Measurements from ENCODE around the gene TOPORS.
"Not testable (repeated sequence)": the region's sequence is repeated elsewhere in the genome, so short reads cannot be mapped to it uniquely, and the experiment has no call there.

Gene TOPORS

DNA sequence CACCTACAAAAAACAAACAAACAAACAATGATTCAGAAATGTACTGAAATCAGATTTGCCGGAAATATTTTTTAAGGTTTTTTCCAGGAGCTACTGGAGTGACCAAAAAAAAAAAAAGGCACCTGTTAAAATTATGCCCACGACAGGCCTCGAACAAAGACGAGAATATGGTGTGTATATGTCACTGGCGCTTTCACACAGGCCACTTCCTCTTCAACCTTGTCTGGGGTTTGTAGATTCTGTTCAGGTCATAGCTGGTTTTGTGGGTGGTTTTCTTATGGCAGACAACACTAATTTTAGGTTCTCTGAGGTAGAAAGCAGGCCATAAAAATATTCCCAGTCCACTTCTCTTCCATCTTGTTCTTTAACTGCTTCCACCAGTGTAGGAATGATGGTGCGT lies 13.6 kb upstream of the TOPORS start:
- DNase-seq, result no peak

DNA sequence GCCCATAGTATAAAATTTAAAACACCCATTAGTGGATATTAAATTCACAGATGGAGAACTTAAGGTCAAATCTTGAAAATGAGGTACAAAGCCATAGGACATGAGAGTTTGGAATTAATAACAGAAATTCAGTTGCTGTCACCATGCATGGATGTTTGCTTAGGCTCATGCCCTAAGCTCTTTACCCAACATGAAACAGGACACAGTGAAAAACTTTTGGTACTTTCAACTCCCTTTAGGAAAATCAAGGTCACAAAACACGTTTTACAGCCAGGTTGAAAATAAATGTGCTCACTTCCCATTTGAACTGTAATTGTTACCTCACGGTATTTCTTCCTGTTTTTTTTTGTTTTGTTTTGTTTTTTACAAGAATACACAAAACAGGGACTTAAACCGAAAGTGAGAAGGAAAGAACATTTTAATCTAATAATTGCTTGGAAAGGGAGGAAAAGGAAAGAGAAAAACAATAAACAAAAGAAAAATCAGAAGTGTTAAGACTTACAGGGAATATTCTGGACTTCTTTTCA lies 6.1 kb upstream of the TOPORS start:
- DNase-seq, result no peak

DNA sequence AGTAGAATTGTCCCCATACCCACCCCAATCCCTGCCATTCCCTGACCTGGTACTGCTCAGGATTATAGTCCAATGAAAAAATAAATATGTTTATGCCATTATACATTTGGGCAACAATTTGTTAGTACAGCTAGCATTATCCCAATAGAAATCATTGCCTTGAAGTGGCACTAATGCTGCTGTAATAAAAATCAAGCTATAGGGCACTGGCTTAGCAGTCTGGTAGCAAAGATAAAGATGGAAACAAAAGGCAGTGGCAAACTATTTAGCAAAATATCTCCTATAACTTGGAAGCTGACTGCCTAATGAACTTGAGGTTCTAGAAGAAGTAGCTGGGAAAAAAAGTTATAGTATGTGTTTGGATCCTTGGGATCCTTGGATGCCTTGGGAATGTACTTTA lies 2.2 kb upstream of the TOPORS start:
- DNase-seq, result no peak

DNA sequence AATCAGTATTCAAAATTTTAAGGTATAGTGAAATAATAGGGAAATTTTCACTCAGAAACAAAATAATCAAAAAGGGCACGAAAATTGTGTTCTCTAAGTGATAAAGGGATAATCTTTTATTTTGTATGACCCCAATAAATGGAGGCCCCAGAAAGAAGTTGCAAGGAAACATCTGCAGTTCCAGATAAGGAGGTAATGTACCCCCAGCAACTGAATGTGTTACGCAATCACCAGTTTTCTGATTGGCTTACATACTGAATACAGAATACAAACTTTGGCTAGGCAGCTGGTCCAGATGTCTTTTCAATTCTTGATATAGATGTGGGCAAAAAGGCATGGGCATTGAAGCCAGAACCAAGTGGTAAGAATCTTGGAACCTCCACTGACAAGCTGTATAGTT lies 1.7 kb upstream of the TOPORS start:
- DNase-seq, result no peak

DNA sequence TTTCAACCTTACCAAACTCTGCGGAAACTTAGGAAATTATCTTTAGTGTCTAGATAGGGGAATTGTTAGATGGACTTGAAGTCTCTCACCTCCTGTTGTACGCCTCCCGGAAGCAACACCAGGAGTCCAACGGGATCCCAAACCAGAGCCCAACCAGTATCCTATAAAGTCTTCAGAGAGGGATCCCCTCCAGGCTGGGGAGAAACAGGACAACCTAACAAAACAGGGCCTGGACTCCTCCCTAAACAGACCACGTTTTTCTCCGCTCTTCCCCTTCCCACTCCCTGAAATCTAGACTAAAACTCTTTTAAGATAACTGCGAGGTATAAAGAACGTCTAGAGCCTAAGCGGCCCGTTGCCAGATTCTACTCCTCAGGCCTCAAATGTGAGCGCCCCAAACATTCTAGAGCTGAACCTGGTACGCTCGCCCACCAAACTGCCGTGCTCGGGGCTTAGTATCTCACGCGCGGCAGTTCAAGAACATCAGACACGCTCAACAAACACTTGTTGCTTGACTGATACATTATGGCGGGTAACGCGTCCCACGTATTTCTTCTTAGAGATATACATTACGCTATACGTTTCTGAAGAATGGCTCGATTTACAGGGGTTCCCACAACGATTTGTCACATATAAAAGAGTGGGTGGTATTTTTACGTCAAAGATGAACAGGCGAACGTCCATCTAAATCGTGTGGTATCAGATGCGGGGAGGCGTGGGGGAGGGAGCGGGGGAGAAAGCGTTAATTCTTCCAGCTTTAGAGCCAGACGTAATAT lies 922 bp downstream of the TOPORS start:
- DNase-seq, result peak; percentile 43

DNA sequence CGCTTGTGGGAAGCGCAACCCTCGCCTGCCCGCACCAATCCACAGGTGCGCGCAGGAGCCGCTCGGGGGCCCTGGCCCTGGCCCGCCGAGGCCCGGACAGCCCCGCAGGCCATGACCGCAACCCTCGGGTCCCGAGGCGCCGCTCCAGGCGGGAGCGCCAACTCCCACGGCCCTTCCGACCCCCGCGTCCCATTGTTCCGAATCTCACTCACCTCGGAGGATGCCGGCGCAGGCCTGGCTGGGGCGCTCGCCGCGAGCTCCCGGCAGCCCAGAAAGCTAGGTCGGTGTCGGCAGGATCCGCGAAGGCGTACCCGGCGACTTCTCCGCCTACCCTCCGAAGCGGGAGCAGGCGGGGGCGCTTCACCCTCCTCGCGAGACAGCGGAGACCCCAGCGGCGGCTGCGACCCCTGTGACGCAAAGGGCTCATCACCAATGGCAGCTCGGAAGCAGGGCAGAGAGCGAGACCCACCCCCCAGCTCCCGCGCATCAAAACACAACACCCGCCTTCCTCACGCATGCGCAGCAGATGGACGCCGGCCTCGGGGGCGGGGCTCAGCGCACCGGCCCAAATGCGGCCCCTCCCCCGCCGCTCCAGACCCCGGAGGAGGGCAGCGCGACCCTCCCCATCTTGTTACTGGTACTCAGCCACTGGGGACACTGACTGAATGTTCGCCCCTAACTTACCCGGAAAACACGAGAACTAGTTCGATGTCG lies 1.7 kb downstream of the TOPORS start:
- DNase-seq, result peak; percentile 95

DNA sequence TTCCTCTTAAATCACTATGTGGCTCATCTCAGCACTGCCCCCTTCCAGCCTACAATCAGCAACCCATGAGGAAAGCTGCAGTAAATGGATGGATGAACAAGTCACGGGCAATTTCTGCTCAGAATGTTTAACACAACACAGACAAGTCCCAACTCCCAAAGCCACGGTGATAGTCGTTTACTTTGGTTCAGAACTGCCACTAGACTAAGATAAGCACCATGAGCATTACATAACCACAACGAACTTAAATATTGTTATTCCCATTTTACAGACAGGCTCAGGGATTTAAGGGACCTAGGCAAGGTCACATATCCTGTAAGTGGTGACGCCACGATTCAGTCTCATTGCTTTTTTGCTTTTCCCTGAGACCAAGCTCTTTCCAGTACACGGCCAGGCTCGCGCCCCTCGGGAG lies 2.2 kb downstream of the TOPORS start:
- peak; percentile 1 for DNase-seq

DNA sequence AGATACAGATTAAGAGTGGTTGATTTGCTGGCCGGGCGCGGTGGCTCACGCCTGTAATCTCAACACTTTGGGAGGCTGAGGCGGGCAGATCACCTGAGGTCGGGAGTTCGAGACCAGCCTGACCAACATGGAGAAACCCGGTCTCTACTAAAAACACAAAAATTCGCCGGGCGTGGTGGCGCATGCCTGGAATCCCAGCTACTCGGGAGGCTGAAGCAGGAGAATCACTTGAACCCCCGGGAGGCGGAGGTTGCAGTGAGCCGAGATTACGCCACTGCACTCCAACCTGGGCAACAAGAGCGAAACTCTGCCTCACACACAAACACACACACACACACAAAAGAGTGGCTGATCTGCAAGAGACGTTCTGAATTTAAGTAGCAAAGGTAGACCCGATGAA lies 4.2 kb downstream of the TOPORS start:
- not testable (repeated sequence) for DNase-seq

DNA sequence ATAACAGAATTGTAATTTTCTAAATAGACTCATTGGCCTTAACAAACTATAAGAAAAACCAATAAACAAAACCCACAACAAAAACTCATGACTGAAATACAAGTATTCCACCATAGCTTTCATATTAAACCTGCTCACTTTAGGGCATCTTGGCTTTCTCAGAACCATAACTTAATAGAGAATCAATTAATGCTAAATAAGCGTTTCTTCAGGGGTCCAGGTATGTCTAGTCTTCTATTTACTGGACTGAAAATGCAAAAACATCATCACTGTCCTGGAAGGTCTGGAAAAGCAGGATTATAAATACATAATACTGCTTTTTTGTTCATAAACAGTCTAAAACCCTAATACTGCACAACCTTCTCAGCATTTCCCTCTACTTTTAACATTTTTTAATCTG lies 6.5 kb downstream of the TOPORS start:
- no peak for DNase-seq

DNA sequence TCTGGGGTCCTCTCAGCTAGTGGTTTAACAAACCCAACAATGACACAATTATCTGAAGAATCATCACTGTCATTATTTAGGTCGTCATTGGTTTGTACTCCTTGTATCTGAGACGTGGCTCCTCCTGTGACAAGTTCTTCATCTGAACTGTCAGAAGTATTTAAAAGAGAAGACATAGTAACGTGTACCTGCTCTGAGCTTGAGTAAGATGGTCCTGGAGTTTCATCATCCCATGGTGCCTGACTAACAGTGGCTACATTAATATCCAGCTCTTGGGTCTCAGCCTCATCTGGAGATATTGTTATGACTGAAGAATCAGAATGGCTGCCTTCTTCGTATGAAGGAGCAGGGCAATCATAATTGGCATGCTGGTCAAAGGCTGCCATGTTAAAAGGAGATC lies 9.3 kb downstream of the TOPORS start:
- no peak for DNase-seq

DNA sequence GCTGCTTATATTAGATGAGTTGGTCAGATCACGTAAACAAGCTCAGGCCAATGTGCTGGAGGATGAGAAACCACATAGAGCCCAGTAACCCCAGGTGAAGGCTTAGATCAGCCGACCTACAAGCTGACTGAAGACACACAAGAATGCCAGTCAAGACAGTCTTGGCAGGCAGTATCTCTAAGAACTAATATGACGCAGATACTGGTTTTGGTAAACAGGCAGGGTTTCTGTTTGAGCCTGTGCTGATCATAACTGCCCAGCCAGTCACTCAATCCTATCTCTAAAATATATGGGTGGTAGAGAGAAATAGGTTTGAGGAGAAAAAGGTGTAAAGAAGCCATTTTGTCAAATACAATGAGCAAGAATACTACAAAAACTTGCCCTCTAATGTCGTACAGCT lies 18.6 kb downstream of the TOPORS start:
- DNase-seq, result no peak

DNA sequence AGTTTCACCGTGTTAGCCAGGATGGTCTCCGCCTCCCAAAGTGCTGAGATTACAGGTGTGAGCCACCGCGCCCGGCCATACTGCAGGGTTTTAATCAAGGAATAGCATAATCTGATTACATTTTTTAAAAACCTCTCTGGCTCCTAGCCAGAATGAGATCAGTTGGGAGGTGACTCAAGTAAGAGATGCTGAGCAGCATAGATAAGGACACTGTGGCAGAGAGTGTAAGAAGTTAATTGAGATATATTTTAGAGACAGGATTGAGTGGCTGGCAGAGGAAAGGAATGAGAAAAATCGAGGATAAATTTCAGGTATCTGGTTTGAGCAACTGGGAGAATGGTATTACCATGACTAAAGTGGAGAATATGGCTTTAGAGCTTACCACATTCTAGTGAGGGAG lies 19.1 kb downstream of the TOPORS start:
- no peak for DNase-seq

DNA sequence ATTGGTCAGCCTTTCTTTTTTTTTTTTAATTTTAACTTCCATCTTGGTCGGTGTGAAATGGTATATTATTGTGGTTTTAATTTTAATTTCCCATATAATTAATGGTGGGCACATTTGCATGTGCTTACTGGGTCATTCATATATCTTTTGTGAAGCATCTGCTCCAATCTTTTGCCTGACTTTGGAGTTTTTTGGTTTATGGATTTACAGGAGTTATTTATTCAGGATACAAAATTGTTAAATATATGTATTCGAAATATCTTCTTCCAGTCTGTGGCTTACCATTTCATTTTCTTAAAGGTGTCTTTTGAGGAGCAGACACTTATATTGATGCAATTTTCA lies 25.7 kb downstream of the TOPORS start:
- no peak for DNase-seq

DNA sequence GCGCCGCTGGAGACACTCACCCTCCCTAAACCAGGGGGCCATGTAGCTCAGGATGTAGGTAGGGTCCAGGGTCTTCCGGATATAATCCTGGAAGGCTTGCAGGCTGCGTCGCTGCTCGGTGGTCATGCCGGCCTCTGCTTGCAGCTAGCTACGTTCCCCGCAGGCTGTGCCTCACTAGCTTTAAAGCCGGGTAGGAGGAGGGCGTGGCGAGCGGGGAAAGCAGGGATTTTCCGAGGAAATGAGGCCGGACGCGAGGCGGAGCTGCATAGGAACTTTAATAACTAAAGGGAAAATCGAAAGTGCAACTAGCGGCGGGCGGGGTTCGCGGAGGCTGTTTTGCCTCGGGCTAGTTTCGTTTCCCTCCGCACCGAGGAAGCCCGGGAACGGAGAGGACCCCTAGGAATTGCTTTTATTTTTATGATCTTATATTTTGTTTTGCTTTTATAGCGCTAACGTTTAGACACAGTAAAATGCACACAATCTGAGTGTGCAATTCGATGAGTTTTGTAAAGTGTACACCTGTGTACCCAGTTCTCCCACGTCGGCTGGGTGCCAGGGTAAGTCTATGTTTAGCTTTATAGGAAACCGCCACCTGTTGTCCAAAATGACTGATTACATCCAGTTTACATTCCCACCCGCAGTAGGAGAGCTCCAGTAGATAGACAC lies 26.2 kb downstream of the TOPORS start, which contains the start of gene RIGI:
Gene RIGI (minus strand): TSS at position 156 of the 666 bp plus-strand sequence. CDS start 30 bp downstream, at position 126.
- peak; percentile 76 for DNase-seq

DNA sequence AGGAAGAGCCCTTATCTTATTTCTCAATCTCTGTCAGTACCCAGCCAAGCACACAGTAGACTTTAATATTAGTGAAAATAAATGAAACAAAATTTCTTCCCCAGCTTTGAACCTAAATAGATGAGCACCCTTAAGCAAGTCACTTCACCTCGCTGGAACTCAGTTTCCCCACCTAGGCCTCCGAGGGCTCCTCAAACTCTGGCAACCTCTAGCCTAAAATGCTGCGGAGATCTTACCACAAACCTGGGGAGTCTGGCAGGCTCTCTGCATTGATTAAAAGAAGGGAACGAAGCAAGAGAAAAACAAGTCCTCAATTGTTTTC lies 26.7 kb downstream of the TOPORS start:
- DNase-seq, result no peak

DNA sequence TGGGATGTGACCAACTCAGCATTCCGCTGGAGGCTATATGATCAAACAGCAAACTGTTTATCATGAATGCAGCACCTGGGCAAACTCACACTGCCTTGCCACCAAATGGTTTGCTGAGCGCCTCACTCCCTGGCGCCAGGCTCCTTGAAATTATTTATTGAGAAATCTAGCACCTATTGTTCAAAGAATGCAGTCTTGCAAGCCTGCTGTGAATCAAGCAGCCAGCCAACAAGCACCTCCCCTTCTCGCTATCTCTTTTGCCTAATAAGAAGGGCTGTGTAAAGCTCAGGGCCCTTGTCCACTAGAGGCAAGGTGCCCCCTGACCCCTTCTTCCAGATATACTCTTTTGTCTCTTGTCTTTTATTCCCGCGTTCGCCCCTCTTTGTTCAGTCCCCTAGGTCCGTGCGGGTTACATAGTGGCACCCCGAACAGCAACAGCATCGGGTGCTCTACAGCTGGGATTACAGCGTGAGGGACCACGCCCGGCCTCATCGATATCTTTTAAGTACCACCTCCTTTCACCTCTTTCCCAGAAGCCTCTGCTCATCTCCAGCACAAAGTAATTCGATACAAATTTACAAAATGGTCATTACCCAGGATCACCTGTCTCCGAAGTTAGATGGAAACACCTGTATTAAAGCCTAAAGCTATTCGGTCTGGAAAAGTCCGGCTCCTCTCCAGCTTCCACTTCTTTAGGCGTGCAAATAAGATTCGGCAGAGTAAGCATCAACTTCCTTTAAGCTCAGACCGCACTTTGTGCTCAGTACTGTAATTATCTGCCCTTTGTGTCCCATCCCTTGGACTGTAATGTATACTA lies 27.3 kb downstream of the TOPORS start:
- peak; percentile 11 for DNase-seq

DNA sequence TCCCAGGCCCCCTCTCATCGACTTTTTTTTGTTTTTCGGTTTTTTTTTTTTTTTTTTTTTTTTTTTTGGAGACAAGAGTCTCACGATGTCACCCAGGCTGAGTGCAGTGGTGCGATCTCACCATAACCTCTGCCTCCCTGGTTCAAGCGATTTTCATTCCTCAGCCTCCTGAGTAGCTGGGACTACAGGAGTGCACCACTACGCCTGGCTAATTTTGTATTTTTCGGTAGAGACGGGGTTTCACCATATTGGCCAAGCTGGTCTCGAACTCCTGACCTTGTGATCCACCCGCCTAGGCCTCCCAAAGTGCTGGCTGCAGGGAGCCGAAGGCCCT lies 27.9 kb downstream of the TOPORS start:
- DNase-seq, result not testable (repeated sequence)

DNA sequence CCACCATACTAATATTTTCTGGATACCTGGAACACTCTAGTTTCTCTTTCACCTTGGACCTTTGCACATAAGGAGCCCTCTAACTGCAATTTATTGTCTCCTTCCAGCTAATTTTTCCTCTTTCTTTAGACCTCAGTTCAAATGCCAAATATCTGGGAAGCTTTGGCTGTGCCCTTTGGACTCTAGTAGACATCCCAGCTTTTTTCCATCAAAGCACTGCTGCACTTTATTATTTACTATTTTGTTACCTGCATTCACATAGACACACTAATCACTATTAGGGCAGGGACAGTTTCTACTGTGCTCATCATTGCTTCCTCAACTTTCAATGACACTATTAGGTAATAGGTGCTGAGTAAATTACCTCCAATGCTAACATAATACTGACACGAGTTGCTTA lies 28.5 kb downstream of the TOPORS start:
- DNase-seq, result no peak

DNA sequence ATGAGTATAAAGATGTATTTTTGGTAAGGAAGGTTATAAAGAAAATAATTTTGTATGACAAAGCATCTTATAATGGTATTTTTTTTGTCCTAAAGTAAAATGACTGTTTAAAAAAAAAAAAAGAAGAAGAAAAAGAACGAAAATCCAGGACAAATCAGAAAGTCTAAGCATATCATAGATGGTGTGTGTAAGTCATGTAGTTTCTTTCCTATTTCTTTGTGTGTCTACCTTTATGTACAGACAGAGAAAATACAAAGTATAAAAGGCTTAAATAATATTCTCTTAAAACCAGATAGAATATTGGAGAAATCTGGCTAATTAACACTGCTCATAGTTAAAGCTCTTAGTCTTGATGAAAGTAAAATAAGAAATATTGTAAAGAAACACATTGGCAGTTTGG lies 34.1 kb downstream of the TOPORS start:
- no peak for DNase-seq

DNA sequence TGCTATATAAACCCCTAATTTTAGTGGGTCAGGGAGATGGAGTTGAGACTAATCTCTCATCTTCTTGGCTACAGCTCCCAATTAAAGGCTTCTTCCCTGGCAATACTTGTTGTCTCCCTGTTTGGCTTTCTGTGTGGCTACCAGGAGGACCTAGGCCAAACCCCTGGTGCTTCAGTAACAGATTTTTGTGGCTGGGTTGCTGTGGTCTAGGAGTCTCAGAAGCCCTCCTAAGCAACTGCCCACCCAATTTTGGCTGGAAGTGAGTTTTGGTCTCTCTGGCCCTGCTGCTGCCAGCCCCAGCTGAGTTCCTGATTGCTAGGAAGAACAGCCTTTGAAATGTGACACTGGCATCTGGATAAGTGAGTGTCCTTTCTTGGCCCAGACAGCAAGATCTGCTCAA lies 36.1 kb downstream of the TOPORS start:
- no peak for DNase-seq

DNA sequence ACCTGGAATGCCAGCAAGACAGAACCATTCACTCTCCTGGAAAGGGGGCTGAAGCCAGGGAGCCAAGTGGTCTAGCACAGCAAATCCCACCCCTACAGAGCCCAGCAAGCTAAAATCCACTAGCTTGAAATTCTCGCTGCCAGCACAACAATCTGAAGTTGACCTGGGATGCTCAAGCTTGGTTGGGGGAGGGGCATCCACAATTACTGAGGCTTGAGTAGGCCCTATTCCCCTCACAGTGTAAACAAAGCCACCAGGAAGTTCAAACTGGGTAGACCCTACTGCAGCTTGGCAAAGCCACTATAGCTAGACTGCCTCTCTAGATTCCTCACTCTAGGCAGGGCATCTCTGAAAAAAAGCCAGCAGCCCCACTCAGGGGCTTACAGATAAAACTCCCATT lies 43.7 kb downstream of the TOPORS start:
- DNase-seq, result no peak

DNA sequence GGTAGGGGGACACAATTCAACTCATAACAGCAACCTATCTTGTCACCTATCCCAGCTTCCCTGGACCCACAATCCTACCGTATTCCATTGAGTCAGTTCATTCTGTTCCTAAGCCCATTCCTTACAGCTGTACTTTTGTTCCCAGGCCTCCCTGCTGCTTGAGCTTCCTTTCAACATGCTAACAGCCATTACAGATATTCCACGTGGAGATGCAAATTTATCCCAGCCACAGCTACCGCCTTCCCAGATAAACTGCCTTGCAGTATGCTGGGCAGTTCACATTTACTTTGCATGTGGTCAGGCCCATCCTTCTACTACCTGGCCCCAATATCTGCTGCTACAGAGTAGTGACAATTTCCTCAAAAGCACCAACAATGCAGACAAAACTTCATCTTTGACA lies 49.4 kb downstream of the TOPORS start:
- no peak for DNase-seq

DNA sequence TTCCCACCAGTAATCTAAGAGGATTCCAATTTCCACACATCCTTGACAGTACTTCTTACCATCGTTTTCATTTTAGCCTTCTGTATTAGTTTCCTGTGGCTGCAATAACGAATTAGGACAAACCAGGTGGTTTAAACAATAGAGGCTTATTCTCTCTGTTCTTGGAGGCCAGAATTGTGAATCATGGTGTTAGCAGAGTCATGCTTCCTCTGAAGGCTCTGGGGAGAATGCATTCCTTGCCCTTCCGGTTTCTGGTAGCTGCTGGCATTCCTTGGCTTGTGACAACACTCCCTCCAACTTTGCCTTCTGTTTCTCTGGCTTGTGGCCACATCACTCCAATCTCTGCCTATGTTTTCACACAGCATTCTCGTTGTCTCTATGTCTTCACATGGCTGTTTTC lies 49.9 kb downstream of the TOPORS start:
- no peak for DNase-seq
